ENCODE measurements around the gene MT1F.

DNA sequence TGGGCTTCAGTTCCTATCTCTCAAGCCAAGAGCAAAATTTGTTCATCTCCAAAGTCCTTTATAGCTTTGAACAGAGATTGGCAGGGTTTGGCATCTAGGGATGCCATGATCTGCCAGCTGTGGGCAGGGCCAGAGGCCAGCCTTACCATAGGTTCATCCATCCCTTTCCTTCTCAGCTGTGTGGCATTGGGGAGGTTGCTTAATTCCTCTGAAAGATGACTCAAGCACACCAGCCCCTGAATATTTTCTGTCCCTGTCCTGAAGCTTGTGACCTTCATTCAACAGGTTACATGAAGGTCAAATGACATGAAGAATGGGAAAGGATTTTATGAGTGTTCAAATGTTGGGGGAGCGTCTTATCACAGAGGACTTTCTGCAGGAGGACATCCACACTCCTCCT, 6.7 kb downstream of the MT1F start:
- TF ChIP-seq POLR2A (IDR thresholded peaks at IDR 0.05) (no peak), POLR2AphosphoS5 (IDR thresholded peaks at IDR 0.05) (no peak), EP300 (IDR thresholded peaks at IDR 0.05) (no peak)
- TF ChIP-seq, protein P1, sequence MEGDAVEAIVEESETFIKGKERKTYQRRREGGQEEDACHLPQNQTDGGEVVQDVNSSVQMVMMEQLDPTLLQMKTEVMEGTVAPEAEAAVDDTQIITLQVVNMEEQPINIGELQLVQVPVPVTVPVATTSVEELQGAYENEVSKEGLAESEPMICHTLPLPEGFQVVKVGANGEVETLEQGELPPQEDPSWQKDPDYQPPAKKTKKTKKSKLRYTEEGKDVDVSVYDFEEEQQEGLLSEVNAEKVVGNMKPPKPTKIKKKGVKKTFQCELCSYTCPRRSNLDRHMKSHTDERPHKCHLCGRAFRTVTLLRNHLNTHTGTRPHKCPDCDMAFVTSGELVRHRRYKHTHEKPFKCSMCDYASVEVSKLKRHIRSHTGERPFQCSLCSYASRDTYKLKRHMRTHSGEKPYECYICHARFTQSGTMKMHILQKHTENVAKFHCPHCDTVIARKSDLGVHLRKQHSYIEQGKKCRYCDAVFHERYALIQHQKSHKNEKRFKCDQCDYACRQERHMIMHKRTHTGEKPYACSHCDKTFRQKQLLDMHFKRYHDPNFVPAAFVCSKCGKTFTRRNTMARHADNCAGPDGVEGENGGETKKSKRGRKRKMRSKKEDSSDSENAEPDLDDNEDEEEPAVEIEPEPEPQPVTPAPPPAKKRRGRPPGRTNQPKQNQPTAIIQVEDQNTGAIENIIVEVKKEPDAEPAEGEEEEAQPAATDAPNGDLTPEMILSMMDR (IDR thresholded peaks at IDR 0.05): no peak

Data from gastroesophageal sphincter (tissue), 3 donors.